HEK293 (cell line): ENCODE results near the gene RRAGC.

ENCODE experiments used
- CTCF ChIA-PET: fragments of 350-600 bp; formaldehyde crosslinking; extraction: SDS; loops from one replicate; lab custom pipeline; 2021; ENCODE audit warnings: antibody characterized with exemption; lab: Yijun Ruan, JAX
- POLR2A ChIA-PET: fragments of 300-600 bp; formaldehyde crosslinking; extraction: SDS; loops from one replicate; lab custom pipeline; 2020; ENCODE audit warnings: antibody characterized with exemption, inconsistent platforms; lab: Yijun Ruan, JAX
- H3K27ac ChIP-seq: fragments of 200-500 bp; sonication (Bioruptor generic); 2 replicates; pipeline ENCODE4 v1.5.1; 2014; ENCODE audit warnings: low read depth, low read length, control low read depth, inconsistent platforms; ENCODE audit errors: extremely low read depth
- H3K36me3 ChIP-seq, 2 experiments: fragments of 200-500 bp in 1 of 2; sonication (Bioruptor generic) in 1 of 2; 1 replicate in 1 of 2; 2 replicates in 1 of 2; pipeline ENCODE4 v1.5.1; 2014 to 2017; ENCODE audit warnings: inconsistent platforms in 2 of 2, low read length in 2 of 2; ENCODE audit not compliant: control insufficient read depth in 2 of 2, insufficient read depth in 1 of 2
- H3K4me1 ChIP-seq: fragments of 200-500 bp; sonication (Bioruptor generic); 2 replicates; pipeline ENCODE4 v1.5.1; 2014; ENCODE audit warnings: mild to moderate bottlenecking, low read length, inconsistent platforms; ENCODE audit not compliant: control insufficient read depth, insufficient read depth
- H3K4me3 ChIP-seq: 2 replicates; pipeline ENCODE4 v1.5.1; 2011; ENCODE audit warnings: low read depth, mild to moderate bottlenecking, control low read depth, low read length, moderate library complexity
- H3K9me3 ChIP-seq: fragments of 200-500 bp; sonication (Bioruptor generic); 2 replicates; pipeline ENCODE4 v1.5.1; 2014; ENCODE audit warnings: low read depth, low read length, inconsistent platforms; ENCODE audit not compliant: control insufficient read depth, insufficient read depth
- EGR2 ChIP-seq: fragments of 450-650 bp; formaldehyde crosslinking; IDR thresholded peaks from 2 replicates; pipeline ENCODE4 v1.5.1; 2016; ENCODE audit warnings: low read depth, missing biosample characterization, missing genetic modification characterization
- ELK4 ChIP-seq: IDR thresholded peaks from 2 replicates; pipeline ENCODE4 v1.6.1; 2011; ENCODE audit warnings: mild to moderate bottlenecking, low read depth, low read length, borderline replicate concordance
- PATZ1 ChIP-seq: fragments of 450-650 bp; formaldehyde crosslinking; IDR thresholded peaks from 2 replicates; pipeline ENCODE4 v1.5.1; 2016; ENCODE audit warnings: missing biosample characterization, missing genetic modification characterization
- SCRT1 ChIP-seq: fragments of 450-650 bp; formaldehyde crosslinking; IDR thresholded peaks from 2 replicates; pipeline ENCODE4 v1.5.1; 2016; ENCODE audit warnings: missing biosample characterization, missing genetic modification characterization, borderline replicate concordance
- TRIM28 ChIP-seq: IDR thresholded peaks from 2 replicates; pipeline ENCODE4 v1.6.1; 2011; ENCODE audit warnings: low read length, control low read depth, borderline replicate concordance
- YY2 ChIP-seq: fragments of 450-650 bp; formaldehyde crosslinking; IDR thresholded peaks from 2 replicates; pipeline ENCODE4 v1.5.1; 2016; ENCODE audit warnings: missing biosample characterization, missing genetic modification characterization
- ZBTB26 ChIP-seq: fragments of 450-650 bp; formaldehyde crosslinking; optimal IDR thresholded peaks from 2 replicates; pipeline ENCODE3; 2016; ENCODE audit warnings: missing biosample characterization, mild to moderate bottlenecking, missing genetic modification characterization
- ZBTB48 ChIP-seq: fragments of 450-650 bp; formaldehyde crosslinking; IDR thresholded peaks from 2 replicates; pipeline ENCODE4 v1.5.1; 2016; ENCODE audit warnings: missing biosample characterization, missing genetic modification characterization
- ZBTB6 ChIP-seq: fragments of 450-650 bp; formaldehyde crosslinking; IDR thresholded peaks from 2 replicates; pipeline ENCODE4 v1.5.1; 2017; ENCODE audit warnings: missing biosample characterization, missing genetic modification characterization
- ZBTB8A ChIP-seq: fragments of 450-650 bp; formaldehyde crosslinking; IDR thresholded peaks from 2 replicates; pipeline ENCODE4 v1.5.1; 2016; ENCODE audit warnings: missing biosample characterization, missing genetic modification characterization
- ZFP37 ChIP-seq: fragments of 450-650 bp; formaldehyde crosslinking; IDR thresholded peaks from 2 replicates; pipeline ENCODE4 v1.5.1; 2016; ENCODE audit warnings: missing biosample characterization, missing genetic modification characterization
- ZFP69B ChIP-seq: fragments of 450-650 bp; formaldehyde crosslinking; IDR thresholded peaks from 2 replicates; pipeline ENCODE4 v1.5.1; 2016; ENCODE audit warnings: missing biosample characterization, missing genetic modification characterization
- ZNF121 ChIP-seq: fragments of 450-650 bp; formaldehyde crosslinking; IDR thresholded peaks from 2 replicates; pipeline ENCODE4 v1.5.1; 2016; ENCODE audit warnings: missing biosample characterization, missing genetic modification characterization
- ZNF146 ChIP-seq: fragments of 450-650 bp; formaldehyde crosslinking; IDR thresholded peaks from 2 replicates; pipeline ENCODE4 v1.5.1; 2016; ENCODE audit warnings: missing biosample characterization, missing genetic modification characterization
- ZNF16 ChIP-seq: fragments of 450-650 bp; formaldehyde crosslinking; IDR thresholded peaks from 2 replicates; pipeline ENCODE4 v1.5.1; 2016; ENCODE audit warnings: low read depth, missing biosample characterization, missing genetic modification characterization
- ZNF211 ChIP-seq: fragments of 450-650 bp; formaldehyde crosslinking; IDR thresholded peaks from 2 replicates; pipeline ENCODE4 v1.5.1; 2016; ENCODE audit warnings: low read depth, missing biosample characterization, missing genetic modification characterization
- ZNF423 ChIP-seq: fragments of 450-650 bp; formaldehyde crosslinking; IDR thresholded peaks from 2 replicates; pipeline ENCODE4 v1.5.1; 2016; ENCODE audit warnings: missing biosample characterization, missing genetic modification characterization
- ZNF626 ChIP-seq: fragments of 450-650 bp; sonication (Bioruptor Pico); formaldehyde crosslinking; IDR thresholded peaks from 2 replicates; pipeline ENCODE4 v1.5.1; 2018; ENCODE audit warnings: missing biosample characterization, missing genetic modification characterization, inconsistent platforms
- ZNF629 ChIP-seq: fragments of 450-650 bp; formaldehyde crosslinking; IDR thresholded peaks from 2 replicates; pipeline ENCODE4 v1.5.1; 2017; ENCODE audit warnings: missing biosample characterization, missing genetic modification characterization
- ZNF692 ChIP-seq: fragments of 450-650 bp; formaldehyde crosslinking; IDR thresholded peaks from 2 replicates; pipeline ENCODE4 v1.5.1; 2016; ENCODE audit warnings: missing biosample characterization, missing genetic modification characterization
- ZNF701 ChIP-seq: fragments of 450-650 bp; formaldehyde crosslinking; IDR thresholded peaks from 2 replicates; pipeline ENCODE4 v1.5.1; 2016; ENCODE audit warnings: missing biosample characterization, missing genetic modification characterization
- ZSCAN30 ChIP-seq: fragments of 450-650 bp; IDR thresholded peaks from 2 replicates; pipeline ENCODE4 v1.5.1; 2018; ENCODE audit warnings: missing biosample characterization, mild to moderate bottlenecking, missing genetic modification characterization, moderate library complexity
- ZSCAN5A ChIP-seq: fragments of 450-650 bp; formaldehyde crosslinking; IDR thresholded peaks from 2 replicates; pipeline ENCODE4 v1.5.1; 2016; ENCODE audit warnings: missing biosample characterization, missing genetic modification characterization

Gene RRAGC

GRCh38 chr1:38817267-38818174 is 42.1 kb downstream of the RRAGC start:
- Histone ChIP-seq H3K9me3 (no peaks in the 10 kb centered on the region), H3K4me3 (peak overlapping the region; percentile 11), H3K4me1 (no peaks in the 10 kb centered on the region), H3K36me3 (no peaks in the 10 kb centered on the region), H3K27ac (no peak overlapping the region; the same call in 1 of the 2 replicates)
- ChIA-PET CTCF (interaction anchor here (0.6 to 2.3 kb wide), 5 partner anchors 10 to 717 kb away, joined by 3 to 7 read pairs (median 4); no protein-coding TSS in a partner anchor), POLR2A (no interaction called here)
- TF ChIP-seq ELK4 (no peak), ZNF423 (tag by site-specific recombination) (0 out of 2 replicates have a peak, but pooled peaks have one; percentile 12), ZNF146 (tag by site-specific recombination) (no peak), ZBTB26 (peak; percentile 52), ZNF16 (tag by site-specific recombination) (no peak), ZBTB48 (tag by site-specific recombination) (peak; percentile 29; the same call in 1 of the 2 replicates), ZBTB8A (peak; percentile 74; the same call in 1 of the 2 replicates), ZNF692 (no peak), ZNF626 (tag by site-specific recombination) (no peak), ZBTB6 (0 out of 2 replicates have a peak, but pooled peaks have one; percentile 15), ZSCAN5A (no peak)

- ChIA-PET POLR2A (no interaction called here), CTCF (interaction anchor here (0.6 kb wide), 1 partner anchor 82 kb away, joined by 3 read pairs; no protein-coding TSS in a partner anchor)
- H3K27ac ChIP-seq, result no peak overlapping the region
- H3K9me3 ChIP-seq, result no peaks in the 10 kb centered on the region
- no peak overlapping the region for H3K4me3 ChIP-seq
- no peaks in the 10 kb centered on the region for H3K36me3 ChIP-seq
- H3K4me1 ChIP-seq, result no peaks in the 10 kb centered on the region
- TF ChIP-seq ZNF121 (tag by site-specific recombination) (no peak), ZFP37 (tag by site-specific recombination) (no peak), SCRT1 (tag by site-specific recombination) (no peak), ZFP69B (tag by site-specific recombination) (no peak), ZNF211 (tag by site-specific recombination) (no peak), ZNF423 (tag by site-specific recombination) (no peak), ZNF629 (tag by site-specific recombination) (no peak), ZSCAN30 (tag by site-specific recombination) (no peak), PATZ1 (tag by site-specific recombination) (no peak), TRIM28 (peak; percentile 75), YY2 (no peak), EGR2 (peak; percentile 71), ZNF701 (tag by site-specific recombination) (no peak)
Observed at GRCh38 chr1:38815903-38816627, 43.5 kb downstream of the RRAGC start.
